Liver (tissue), 9 donors: ENCODE results near the gene STARD3. TPM values are rescaled to one million over a fixed set of nuclear protein-coding genes. Genes with fewer than 3 reads are reported as not detected.

Experiments used
- DNase-seq: peaks from one replicate; pipeline ENCODE4 v3.0.0-alpha.2; 2017; ENCODE audit warnings: low spot score
- H3K27ac ChIP-seq, 2 donors: one replicate each; pipeline ENCODE4 v1.7.0; 2013; ENCODE audit warnings: inconsistent platforms in 2 of 2, low read length in 2 of 2, control low read depth in 1 of 2, low read depth in 1 of 2, mild to moderate bottlenecking in 1 of 2
- H3K27me3 ChIP-seq, 4 donors: one replicate each; pipeline versions ENCODE4 v1.6.1 to v1.7.0; 2013; ENCODE audit warnings: low read length in 3 of 4, inconsistent platforms in 1 of 4, mild to moderate bottlenecking in 1 of 4, moderate library complexity in 1 of 4; ENCODE audit not compliant: control insufficient read depth in 4 of 4, insufficient read depth in 4 of 4
- H3K36me3 ChIP-seq, 4 donors: one replicate each; pipeline versions ENCODE4 v1.6.1 to v1.7.0; 2013; ENCODE audit warnings: low read length in 3 of 4, mild to moderate bottlenecking in 3 of 4, low read depth in 1 of 4, moderate library complexity in 1 of 4; ENCODE audit not compliant: control insufficient read depth in 4 of 4, insufficient read depth in 3 of 4
- H3K4me1 ChIP-seq, 4 donors: one replicate each; pipeline versions ENCODE4 v1.6.1 to v1.7.0; 2013; ENCODE audit warnings: low read length in 3 of 4, mild to moderate bottlenecking in 3 of 4, moderate library complexity in 1 of 4; ENCODE audit not compliant: control insufficient read depth in 4 of 4, insufficient read depth in 4 of 4
- H3K4me3 ChIP-seq, 3 donors: one replicate each; pipeline versions ENCODE4 v1.6.1 to v1.7.0; 2013; ENCODE audit warnings: low read length in 3 of 3, control low read depth in 1 of 3, low read depth in 1 of 3, mild to moderate bottlenecking in 1 of 3
- H3K9ac ChIP-seq, 2 donors: one replicate each; pipeline ENCODE4 v1.7.0; 2013; ENCODE audit warnings: low read length in 2 of 2, mild to moderate bottlenecking in 2 of 2, moderate library complexity in 2 of 2, control low read depth in 1 of 2, low read depth in 1 of 2
- H3K9me3 ChIP-seq, 4 donors: one replicate each; pipeline versions ENCODE4 v1.6.1 to v1.7.0; 2013; ENCODE audit warnings: low read length in 3 of 4; ENCODE audit not compliant: control insufficient read depth in 4 of 4
- ATF3 ChIP-seq: IDR thresholded peaks from 2 replicates; pipeline ENCODE4 v1.6.1; 2016; ENCODE audit warnings: antibody characterized with exemption
- CTCF ChIP-seq: fragments of 150-350 bp; IDR thresholded peaks from 2 replicates; pipeline ENCODE4 v1.5.1; 2017; ENCODE audit warnings: improper control_type of control experiment, low read depth, low read length; ENCODE audit not compliant: missing input control
- EGR1 ChIP-seq, 2 donors: IDR thresholded peaks; 2 replicates each; pipeline ENCODE4 v1.6.1; 2016 to 2018; ENCODE audit warnings: antibody characterized with exemption in 2 of 2, low read depth in 2 of 2
- FOXA1 ChIP-seq: IDR thresholded peaks from 2 replicates; pipeline ENCODE4 v1.6.1; 2016; ENCODE audit warnings: antibody characterized with exemption
- FOXA2 ChIP-seq: IDR thresholded peaks from 2 replicates; pipeline ENCODE4 v1.6.1; 2016; ENCODE audit warnings: antibody characterized with exemption
- GABPA ChIP-seq, 2 donors: IDR thresholded peaks in 1 of 2; conservative IDR thresholded peaks in 1 of 2; 2 replicates each; pipeline ENCODE4 v1.6.1; 2016; ENCODE audit warnings: antibody characterized with exemption in 2 of 2, mild to moderate bottlenecking in 1 of 2, moderate library complexity in 1 of 2
- HNF4A ChIP-seq, 2 donors: conservative IDR thresholded peaks; 2 replicates each; pipeline ENCODE4 v1.6.1; 2016; ENCODE audit warnings: antibody characterized with exemption in 2 of 2, mild to moderate bottlenecking in 2 of 2
- HNF4G ChIP-seq: IDR thresholded peaks from 2 replicates; pipeline ENCODE4 v1.6.1; 2016; ENCODE audit warnings: antibody characterized with exemption
- MAX ChIP-seq: IDR thresholded peaks from 2 replicates; pipeline ENCODE4 v1.6.1; 2016; ENCODE audit warnings: antibody characterized with exemption
- NR2F2 ChIP-seq: IDR thresholded peaks from 2 replicates; pipeline ENCODE4 v1.6.1; 2016; ENCODE audit warnings: antibody characterized with exemption
- RAD21 ChIP-seq, 2 donors: IDR thresholded peaks; 2 replicates each; pipeline ENCODE4 v1.6.1; 2016; ENCODE audit warnings: antibody characterized with exemption in 2 of 2, mild to moderate bottlenecking in 2 of 2
- REST ChIP-seq: IDR thresholded peaks from 2 replicates; pipeline ENCODE4 v1.6.1; 2016; ENCODE audit warnings: antibody characterized with exemption, mild to moderate bottlenecking
- RXRA ChIP-seq, 2 donors: IDR thresholded peaks; 2 replicates each; pipeline ENCODE4 v1.6.1; 2017 to 2018; ENCODE audit warnings: antibody characterized with exemption in 2 of 2, mild to moderate bottlenecking in 1 of 2
- SP1 ChIP-seq: IDR thresholded peaks from 2 replicates; pipeline ENCODE4 v1.6.1; 2018; ENCODE audit warnings: antibody characterized with exemption, mild to moderate bottlenecking
- TAF1 ChIP-seq: conservative IDR thresholded peaks from 2 replicates; pipeline ENCODE4 v1.6.1; 2016; ENCODE audit warnings: antibody characterized with exemption, mild to moderate bottlenecking
- YY1 ChIP-seq: IDR thresholded peaks from 2 replicates; pipeline ENCODE4 v1.6.1; 2016; ENCODE audit warnings: antibody characterized with exemption, mild to moderate bottlenecking
- ZBTB33 ChIP-seq: IDR thresholded peaks from 2 replicates; pipeline ENCODE4 v1.6.1; 2016; ENCODE audit warnings: antibody characterized with exemption
- WGBS: extraction: QIAGEN DNeasy Blood & Tissue Kit; methylation state at CpG from one replicate; pipeline ENCODE4 v1.1.7; 2013; 5-methylcytosine and 5-hydroxymethylcytosine counted together
- polyA plus RNA-seq, 2 donors: library from polyadenylated mRNA; stranded (reverse) in 1 of 2; unstranded in 1 of 2; fragments of 200-250 nt in 1 of 2; fragments of >200 nt in 1 of 2; fragmentation: Nextera tagmentation in 1 of 2; extraction: Ambion mirVana in 1 of 2; gene quantifications; one replicate each; pipeline versions ENCODE4 v1.2.1 to v1.2.3, GENCODE V29; 2013 to 2015
- total RNA-seq, 2 donors: library from RNA; depleted of rRNA; stranded (reverse); fragments of >200 nt; gene quantifications; one replicate each; pipeline ENCODE4 v1.2.3, GENCODE V29; 2014
- donor health status: healthy.
- donor health status: healthy.
- donor health status: healthy.
- donor health status: healthy.
- donor health status: healthy.

The STARD3 gene
- total and polyA plus RNA-seq, 4 donors = 15.0 to 34.0 (median 23.2) TPM

- peak; percentile 33 for TF ChIP-seq SP1
- no peak for TF ChIP-seq NR2F2
Measured at GRCh38 chr17:39687101-39687545, 50.2 kb downstream of the STARD3 start (continued).

GRCh38 chr17:39687546-39688474, 50.9 kb downstream of the STARD3 start, which contains the start of gene PGAP3:
TSS of gene PGAP3 (minus strand) at chr17:39688057. CDS start at chr17:39688014, 43 bp downstream.
- TF ChIP-seq HNF4A (conservative IDR thresholded peaks at IDR 0.05) = peak; percentile 3 to 7
- TF ChIP-seq SP1 = peak; percentile 31
- TF ChIP-seq ATF3 = no peak
- TF ChIP-seq TAF1 = peak; percentile 54
- peak; percentile 17 to 35 for TF ChIP-seq RAD21 (IDR thresholded peaks at IDR 0.05)
- TF ChIP-seq YY1 = peak; percentile 66
- TF ChIP-seq REST = peak; percentile 33
- TF ChIP-seq HNF4G = no peak
- TF ChIP-seq GABPA (IDR thresholded peaks at IDR 0.05 in 1 of 2, conservative IDR thresholded peaks at IDR 0.05 in 1 of 2) = peak; percentile 92 to 95
- WGBS = 2% methylated on average over 45 of the region's 45 CpGs
- Histone ChIP-seq H3K9me3 (no peaks in the 10 kb centered on the region), H3K4me3 (peak within 1 kb of the TSS; percentile 77 to 99 (median 81)), H3K4me1 (peaks cover 3 to 25% (median 19%) of the 10 kb centered on the region in 4 donors), H3K36me3 (peaks cover 0 to 14% (median 5%) of the 10 kb centered on the region in 4 donors), H3K9ac (peak within 1 kb of the TSS; percentile 64 to 93), H3K27me3 (no peaks in the 10 kb centered on the region), H3K27ac (peak within 1 kb of the TSS; percentile 98)
- DNase-seq = peak; percentile 91

- WGBS = 13% methylated on average over 6 of the region's 6 CpGs
- peaks cover 3 to 27% (median 22%) of the 10 kb centered on the region in 4 donors for H3K4me1 ChIP-seq
- H3K27ac ChIP-seq = peak overlapping the region; percentile 98
- no peak for DNase-seq
- H3K27me3 ChIP-seq = no peaks in the 10 kb centered on the region
- H3K36me3 ChIP-seq = peaks cover 0 to 10% (median 3%) of the 10 kb centered on the region in 4 donors
- no peaks in the 10 kb centered on the region for H3K9me3 ChIP-seq
- peak overlapping the region; percentile 77 to 99 (median 81) for H3K4me3 ChIP-seq
- peak overlapping the region; percentile 64 to 93 for H3K9ac ChIP-seq
- TF ChIP-seq SP1 (no peak), FOXA1 (no peak), MAX (no peak), GABPA (IDR thresholded peaks at IDR 0.05 in 1 of 2, conservative IDR thresholded peaks at IDR 0.05 in 1 of 2) (no peak), RXRA (IDR thresholded peaks at IDR 0.05) (no peak), RAD21 (IDR thresholded peaks at IDR 0.05) (no peak), ZBTB33 (no peak), TAF1 (no peak), YY1 (no peak), EGR1 (IDR thresholded peaks at IDR 0.05; ENCODE audit: low read depth in 2 of 2) (no peak), ATF3 (no peak), FOXA2 (no peak), HNF4G (no peak), CTCF (no peak)
Measured at GRCh38 chr17:39688475-39688835, 51.5 kb downstream of the STARD3 start.
